ENCODE measurements around the gene CTTNBP2. TPM values are rescaled to one million over a fixed set of nuclear protein-coding genes. Genes with fewer than 3 reads are reported as not detected.

Gene CTTNBP2
- total and polyA plus RNA-seq, 2 of the 4 experiments (the other 2 are of a cell fraction), result 6.6 to 11.3 TPM

DNA sequence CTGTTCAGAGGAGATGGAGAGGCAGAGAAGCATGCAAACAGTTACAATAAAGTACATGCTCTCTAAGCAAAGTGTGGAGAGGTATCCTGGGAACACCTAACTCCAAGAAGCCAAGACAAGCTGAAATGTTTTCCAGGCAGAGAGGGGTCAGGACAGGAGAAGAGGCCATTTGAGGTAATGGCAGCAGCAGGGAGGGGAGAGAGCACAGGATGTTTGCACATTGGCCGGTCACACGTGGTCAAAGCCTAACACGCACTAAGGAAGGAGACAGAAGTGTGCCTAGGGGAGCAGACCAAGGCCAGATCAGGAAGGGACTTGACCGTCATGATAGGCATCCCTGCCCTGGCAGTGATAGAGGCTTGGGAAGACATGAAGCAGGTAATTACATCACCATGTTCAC lies 101.5 kb downstream of the CTTNBP2 start:
- no peak overlapping the region for H2AK9ac ChIP-seq (replicated peaks; ENCODE audit: low read depth, low read length, poor library complexity)
- H3K9ac ChIP-seq (ENCODE audit: low read depth, low read length), result no peak overlapping the region
- H4K5ac ChIP-seq (ENCODE audit: low read depth, low read length), result no peak overlapping the region
- no peak overlapping the region for H3K4me3 ChIP-seq (ENCODE audit: insufficient read depth, low read depth, low read length)
- no peaks in the 10 kb centered on the region; the same call in 1 of the 2 replicates for H3K36me3 ChIP-seq (ENCODE audit: control insufficient read depth, insufficient read depth, low read length)
- no peak overlapping the region for H3K14ac ChIP-seq (replicated peaks; ENCODE audit: low read depth, low read length)
- no peaks in the 10 kb centered on the region for H3K9me1 ChIP-seq (ENCODE audit: insufficient read depth, low read length)
- no peak overlapping the region for H2BK5ac ChIP-seq (ENCODE audit: low read depth, low read length, poor library complexity, severe bottlenecking)
- H2AK5ac ChIP-seq (ENCODE audit: low read depth, low read length), result no peak overlapping the region
- H3K27ac ChIP-seq (ENCODE audit: insufficient read depth, low read length), result no peak overlapping the region
- H2BK20ac ChIP-seq (ENCODE audit: low read depth, low read length), result no peak overlapping the region
- intact Hi-C loops (cut with micrococcal nuclease), result no loop called here
- dilution Hi-C loops (cut with HindIII; ENCODE audit: low sequenced_read_pairs, unreplicated experiment), result no loop called here
- H2BK120ac ChIP-seq (ENCODE audit: low read depth, low read length), result no peak overlapping the region
- in situ Hi-C loops (cut with MboI; ENCODE audit: low sequenced_read_pairs), result loop anchor here (25.0 kb wide), 1 partner anchor 316 kb away; no protein-coding TSS in a partner anchor
- H3K4ac ChIP-seq (ENCODE audit: low read depth, low read length), result no peak overlapping the region
- H4K8ac ChIP-seq (ENCODE audit: low read depth in 2 of 2, low read length in 2 of 2), result no peak overlapping the region
- H3K4me2 ChIP-seq (ENCODE audit: low read depth, low read length), result no peak overlapping the region
- H3K23ac ChIP-seq (ENCODE audit: low read depth, low read length), result no peak overlapping the region
- TF ChIP-seq CEBPB (IDR thresholded peaks at IDR 0.05; ENCODE audit: low read depth, low read length) (no peak), SMC3 (IDR thresholded peaks at IDR 0.05; ENCODE audit: low read depth, low read length) (no peak), NFE2L2 (IDR thresholded peaks at IDR 0.05; ENCODE audit: low read depth, low read length) (no peak), CTCF (conservative IDR thresholded peaks at IDR 0.05; ENCODE audit: low read depth, low read length) (no peak), MXI1 (IDR thresholded peaks at IDR 0.05; ENCODE audit: borderline replicate concordance, low read depth, low read length) (no peak), RCOR1 (IDR thresholded peaks at IDR 0.05; ENCODE audit: insufficient replicate concordance, low read length) (no peak)
- ChIA-PET POLR2A (ENCODE audit: unreplicated experiment) (no interaction called here), CTCF (interaction anchor here (0.7 kb wide), 1 partner anchor 1712 kb away, joined by 3 read pairs; no protein-coding TSS in a partner anchor)
- H2BK15ac ChIP-seq (ENCODE audit: low read depth, low read length), result no peak overlapping the region
- H3K56ac ChIP-seq (ENCODE audit: extremely low read depth, insufficient read depth, low read length), result no peak overlapping the region
- H4K91ac ChIP-seq (ENCODE audit: insufficient read depth, low read depth, low read length), result no peak overlapping the region
- H3K4me1 ChIP-seq (ENCODE audit: control insufficient read depth, insufficient read depth, low read length), result no peaks in the 10 kb centered on the region; the same call in 1 of the 2 replicates
- no peaks in the 10 kb centered on the region for H3K79me1 ChIP-seq (ENCODE audit: low read depth in 1 of 2, low read length in 2 of 2)
- H3K18ac ChIP-seq (ENCODE audit: low read depth, low read length), result no peak overlapping the region
- WGBS, 2 experiments (ENCODE audit: extremely low coverage in 2 of 2, insufficient read length in 1 of 2), result no CpG with 5 or more reads among the region's 4 CpGs
- DNase-seq (no peak), ATAC-seq (ENCODE audit: low read depth) (no peak)
- H4K20me1 ChIP-seq (ENCODE audit: insufficient read depth, low read length), result no peaks in the 10 kb centered on the region
- no peaks in the 10 kb centered on the region for H3K9me3 ChIP-seq (ENCODE audit: control insufficient read depth, insufficient read depth, low read length)
- no peak overlapping the region for H2AFZ ChIP-seq (replicated peaks; ENCODE audit: low read length, poor library complexity)
- BruUV-seq (replicated peaks), result no TSS peak
- H3K27me3 ChIP-seq (ENCODE audit: control insufficient read depth, insufficient read depth, low read length), result no peaks in the 10 kb centered on the region
